Type B pancreatic cell (in vitro differentiated cells): Measurements from ENCODE around the gene TRAF2. TPM values are rescaled to one million over a fixed set of nuclear protein-coding genes. Genes with fewer than 3 reads are reported as not detected.

Experiments used
- DNase-seq: peaks from one replicate; pipeline ENCODE4 v3.0.0; 2021; ENCODE audit warnings: mixed read lengths; ENCODE audit not compliant: unreplicated experiment; ENCODE audit errors: extremely low spot score
- H3K27ac Mint-ChIP-seq: 2 replicates; pipeline ENCODE4 v1.8.0; 2021; ENCODE audit warnings: mild to moderate bottlenecking, mixed read lengths
- H3K27me3 Mint-ChIP-seq: 2 replicates; pipeline ENCODE4 v1.8.0; 2021; ENCODE audit warnings: mixed read lengths
- H3K36me3 Mint-ChIP-seq: 2 replicates; pipeline ENCODE4 v1.8.0; 2021; ENCODE audit warnings: mixed read lengths
- H3K4me1 Mint-ChIP-seq: one replicate; pipeline ENCODE4 v1.8.0; 2021; ENCODE audit warnings: mixed read lengths; ENCODE audit not compliant: unreplicated experiment
- H3K4me3 Mint-ChIP-seq: 2 replicates; pipeline ENCODE4 v1.8.0; 2021; ENCODE audit warnings: mild to moderate bottlenecking, mixed read lengths
- H3K9me3 Mint-ChIP-seq: 2 replicates; pipeline ENCODE4 v1.8.0; 2021; ENCODE audit warnings: mixed read lengths
- CTCF ChIP-seq: fragments of 200-600 bp; sonication (generic); conservative IDR thresholded peaks from 2 replicates; pipeline ENCODE4 v1.5.0; 2021; ENCODE audit warnings: antibody characterized with exemption, mild to moderate bottlenecking
- total RNA-seq: library from RNA; stranded (reverse); gene quantifications from 2 replicates; pipeline ENCODE4 v1.2.1, GENCODE V29; 2021; ENCODE audit warnings: low replicate concordance

Gene TRAF2
- total RNA-seq, 1 donor from 2014 or later = 22.3 TPM

DNA sequence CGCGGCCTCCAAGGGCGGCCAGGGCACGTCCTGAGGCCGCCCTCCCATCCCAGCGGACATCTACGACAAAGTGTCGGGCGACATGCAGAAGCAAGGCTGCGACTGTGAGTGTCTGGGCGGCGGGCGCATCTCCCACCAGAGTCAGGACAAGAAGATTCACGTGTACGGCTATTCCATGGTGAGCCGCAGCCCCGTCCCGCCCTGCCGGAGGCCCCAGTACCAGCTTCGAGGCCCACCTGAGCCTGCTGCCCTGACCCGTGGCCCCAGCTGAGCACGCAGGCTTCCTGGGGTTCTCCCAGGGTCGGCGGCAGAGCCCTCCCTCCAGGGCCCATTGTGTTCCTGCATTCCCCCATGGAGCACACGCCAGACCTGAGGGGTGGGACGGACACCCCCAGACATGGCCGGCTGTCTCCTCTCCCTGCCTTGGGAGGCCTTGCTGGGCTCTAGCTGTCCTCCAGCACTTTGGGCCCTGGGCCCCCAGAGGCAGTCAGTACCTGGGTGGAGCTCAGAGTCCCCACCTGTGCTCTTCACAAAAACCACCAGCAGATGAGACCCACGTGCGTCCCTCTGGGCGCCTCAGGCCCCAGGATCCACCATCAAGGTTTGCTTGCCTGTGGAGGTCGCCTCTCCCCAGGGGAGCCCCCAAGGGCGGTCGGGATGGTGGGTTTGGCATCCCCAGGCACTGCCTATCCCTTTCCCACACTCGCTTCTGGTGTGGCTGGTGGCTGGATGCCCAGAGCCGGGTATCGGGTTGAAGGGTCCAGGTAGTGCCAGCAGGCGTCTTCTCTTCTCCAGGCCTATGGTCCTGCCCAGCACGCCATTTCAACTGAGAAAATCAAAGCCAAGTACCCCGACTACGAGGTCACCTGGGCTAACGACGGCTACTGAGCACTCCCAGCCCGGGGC is 36.1 kb upstream of the TRAF2 start:
- Mint-ChIP-seq H3K4me1 (no peaks in the 10 kb centered on the region), H3K27me3 (peaks cover 13% of the 10 kb centered on the region), H3K4me3 (peak overlapping the region; percentile 94), H3K36me3 (no peaks in the 10 kb centered on the region), H3K27ac (peak overlapping the region; percentile 56), H3K9me3 (no peaks in the 10 kb centered on the region)
- TF ChIP-seq CTCF = no peak
- DNase-seq = no peak

DNA sequence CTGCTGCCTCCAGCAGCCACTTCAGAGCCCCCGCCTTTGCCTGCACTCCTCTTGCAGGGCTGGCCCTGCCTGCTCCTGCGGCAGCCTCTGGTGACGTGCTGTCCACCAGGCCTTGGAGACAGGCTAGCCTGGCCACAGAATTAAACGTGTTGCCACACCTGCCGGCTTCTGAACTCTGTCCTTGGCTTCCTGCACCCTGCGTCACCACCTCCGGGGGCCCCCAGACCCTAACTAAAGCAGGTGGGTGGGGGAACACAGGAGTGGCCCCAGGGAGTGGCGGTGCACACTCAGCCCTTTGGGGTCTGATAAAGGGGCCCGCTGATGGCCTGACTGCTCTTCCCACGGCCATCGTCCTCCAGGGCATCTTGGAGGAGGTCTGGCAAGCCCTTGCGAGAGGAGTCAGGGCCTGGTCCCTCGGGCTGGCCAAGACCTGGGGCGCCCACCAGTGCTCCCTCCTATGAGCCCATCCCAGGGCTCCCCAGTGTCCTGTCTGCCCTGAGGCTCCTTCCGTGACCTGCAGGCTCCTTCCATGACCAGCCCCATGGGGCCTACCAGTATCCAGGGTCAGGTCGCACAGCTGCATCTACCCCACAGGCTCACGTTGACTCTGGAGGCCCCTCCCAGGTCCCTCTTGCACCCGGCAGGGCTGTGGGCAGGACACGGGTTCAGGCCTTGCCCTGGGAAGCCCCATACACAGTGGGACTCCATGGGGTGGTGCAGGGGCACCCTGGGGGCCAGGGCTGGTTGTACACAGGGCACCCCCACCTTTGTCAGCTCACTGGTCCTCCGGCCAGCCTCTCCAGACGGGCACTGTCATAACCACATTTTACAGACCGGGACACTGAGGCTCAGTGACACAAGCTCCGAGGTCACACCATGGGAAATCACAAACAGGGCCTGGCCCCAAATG is 35.2 kb upstream of the TRAF2 start:
- H3K27ac Mint-ChIP-seq = no peak overlapping the region
- peaks cover 13% of the 10 kb centered on the region for H3K27me3 Mint-ChIP-seq
- no peaks in the 10 kb centered on the region for H3K36me3 Mint-ChIP-seq
- H3K4me1 Mint-ChIP-seq = no peaks in the 10 kb centered on the region
- no peak for DNase-seq
- H3K4me3 Mint-ChIP-seq = peak overlapping the region; percentile 94
- no peaks in the 10 kb centered on the region for H3K9me3 Mint-ChIP-seq
- no peak for TF ChIP-seq CTCF

GRCh38 chr9:136851941-136852663 is 34.2 kb upstream of the TRAF2 start, which contains the start of gene MAMDC4:
TSS of gene MAMDC4 (plus strand) at chr9:136852346. CDS start at chr9:136852417, 71 bp downstream.
- Mint-ChIP-seq H3K4me1 (no peaks in the 10 kb centered on the region), H3K27ac (no peak within 1 kb of the TSS), H3K36me3 (no peaks in the 10 kb centered on the region), H3K27me3 (peaks cover 8% of the 10 kb centered on the region), H3K9me3 (no peaks in the 10 kb centered on the region), H3K4me3 (peak within 1 kb of the TSS; percentile 55)
- DNase-seq = no peak
- no peak for TF ChIP-seq CTCF

GRCh38 chr9:136852664-136853595 is 33.4 kb upstream of the TRAF2 start:
- TF ChIP-seq CTCF = no peak
- no peaks in the 10 kb centered on the region for H3K36me3 Mint-ChIP-seq
- no peak overlapping the region for H3K4me3 Mint-ChIP-seq
- H3K9me3 Mint-ChIP-seq = no peaks in the 10 kb centered on the region
- H3K4me1 Mint-ChIP-seq = no peaks in the 10 kb centered on the region
- no peak overlapping the region for H3K27ac Mint-ChIP-seq
- no peak for DNase-seq
- H3K27me3 Mint-ChIP-seq = peaks cover 3% of the 10 kb centered on the region
